Left hindlimb (tissue), 1 donor: ENCODE results near the gene BPIFB3.
"Not testable (repeated sequence)": the region's sequence is repeated elsewhere in the genome, so short reads cannot be mapped to it uniquely, and the experiment has no call there.

Source experiments
- DNase-seq: peaks from one replicate; pipeline ENCODE4 v3.0.0-alpha.2; 2018

BPIFB3 gene

DNA sequence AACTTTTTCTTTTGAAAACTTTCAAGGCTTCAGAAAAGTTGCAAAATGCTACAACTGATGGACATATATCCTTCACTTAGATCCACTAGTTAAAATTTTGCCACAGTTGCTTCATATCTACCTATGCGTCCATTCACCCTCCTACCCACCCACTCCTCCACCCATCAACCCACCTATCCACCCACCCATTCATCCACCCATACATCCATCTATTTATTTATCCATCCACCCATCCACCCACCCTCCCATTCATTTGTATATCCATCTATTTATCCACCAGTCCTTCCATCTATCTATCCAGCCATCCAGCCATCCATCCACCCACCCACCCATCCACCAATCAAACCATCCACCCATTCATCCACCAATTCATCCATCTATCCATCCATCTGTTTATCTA lies 39.4 kb downstream of the BPIFB3 start:
- no peak for DNase-seq

DNA sequence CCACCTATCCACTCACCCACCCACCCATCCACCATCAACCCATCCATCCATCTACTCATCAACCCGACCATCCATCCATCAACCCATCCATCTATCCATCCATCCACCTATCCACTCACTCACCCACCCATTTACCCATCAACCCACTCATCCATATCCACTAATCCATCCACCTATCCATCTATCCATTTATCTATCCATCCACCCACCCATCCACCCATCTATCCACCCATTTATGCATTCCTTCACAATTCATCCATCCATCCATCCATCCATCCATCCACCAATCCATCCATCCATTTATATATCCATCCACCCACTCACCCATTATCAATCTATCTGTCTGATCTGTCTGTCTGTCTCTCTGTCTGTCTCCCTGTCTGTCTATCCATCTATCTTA lies 39.9 kb downstream of the BPIFB3 start:
- DNase-seq, result no peak

DNA sequence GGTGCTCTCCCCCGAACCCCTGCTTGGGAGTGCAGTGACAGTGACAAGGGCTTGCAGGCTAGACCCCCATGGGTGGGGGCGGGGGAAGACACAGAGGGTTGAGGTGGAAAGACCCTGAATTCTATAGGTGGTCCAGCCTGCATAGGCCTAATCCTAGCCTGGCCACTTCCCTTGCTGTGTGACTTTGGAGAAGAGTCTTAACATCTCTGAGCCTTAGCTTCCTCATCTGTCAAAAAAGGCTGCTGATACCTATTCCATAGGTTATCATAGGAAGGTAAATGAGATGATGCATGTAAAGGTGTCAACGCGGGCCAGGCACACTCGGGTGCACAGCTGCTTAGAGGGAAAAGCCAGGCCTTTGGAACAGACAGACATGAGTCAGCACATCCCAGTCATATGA lies 41.5 kb downstream of the BPIFB3 start:
- DNase-seq, result no peak

DNA sequence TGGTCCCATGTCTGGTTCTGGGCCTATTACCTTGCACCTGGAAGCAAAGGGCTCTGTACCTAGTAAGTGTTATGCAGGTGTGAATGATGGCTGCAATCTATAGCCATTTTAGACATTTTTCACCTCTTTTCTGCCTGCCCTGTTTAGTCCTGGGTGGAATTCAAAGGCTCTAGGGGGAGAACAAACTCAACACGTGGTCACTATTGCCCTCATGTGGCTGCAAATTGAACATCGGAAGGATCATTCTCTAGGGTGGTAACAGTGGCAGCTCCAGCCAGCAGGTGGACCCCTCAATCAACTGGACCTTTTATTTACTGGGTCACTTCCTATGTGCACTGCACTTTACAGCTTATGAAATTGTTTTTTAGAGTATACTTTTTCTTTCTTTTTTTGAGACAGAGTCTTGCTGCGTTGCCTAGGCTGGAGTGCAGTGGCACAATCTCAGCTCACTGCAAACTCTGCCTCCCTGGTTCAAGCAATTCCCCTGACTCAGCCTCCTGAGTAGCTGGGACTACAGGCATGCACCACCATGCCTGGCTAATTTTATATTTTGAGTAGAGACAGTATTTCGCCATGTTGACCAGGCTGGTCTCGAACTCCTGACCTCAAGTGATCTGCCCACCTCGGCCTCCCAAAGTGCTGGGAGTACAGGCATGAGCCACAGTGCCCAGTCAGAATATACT lies 42.3 kb downstream of the BPIFB3 start:
- DNase-seq, result peak; percentile 50

DNA sequence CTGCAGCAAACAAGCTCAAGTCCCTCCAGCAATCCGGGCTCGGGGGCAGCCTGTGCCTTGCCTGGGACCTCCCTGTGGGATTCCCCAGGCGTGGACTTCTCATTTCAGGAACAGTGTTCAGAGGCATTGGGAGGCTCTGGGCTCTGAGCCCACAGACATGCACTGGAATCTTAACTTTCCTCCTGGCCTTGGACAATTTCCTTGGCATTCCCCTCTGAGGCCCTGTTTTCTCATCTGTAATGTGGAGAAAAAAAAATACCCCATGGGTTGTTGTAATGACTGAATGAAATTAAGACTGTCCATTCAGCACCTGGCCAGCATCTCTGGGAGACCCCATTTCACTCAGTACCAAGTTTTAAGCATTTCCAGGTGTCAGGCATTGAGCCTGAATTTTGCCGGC lies 43.3 kb downstream of the BPIFB3 start:
- DNase-seq, result peak; percentile 53

DNA sequence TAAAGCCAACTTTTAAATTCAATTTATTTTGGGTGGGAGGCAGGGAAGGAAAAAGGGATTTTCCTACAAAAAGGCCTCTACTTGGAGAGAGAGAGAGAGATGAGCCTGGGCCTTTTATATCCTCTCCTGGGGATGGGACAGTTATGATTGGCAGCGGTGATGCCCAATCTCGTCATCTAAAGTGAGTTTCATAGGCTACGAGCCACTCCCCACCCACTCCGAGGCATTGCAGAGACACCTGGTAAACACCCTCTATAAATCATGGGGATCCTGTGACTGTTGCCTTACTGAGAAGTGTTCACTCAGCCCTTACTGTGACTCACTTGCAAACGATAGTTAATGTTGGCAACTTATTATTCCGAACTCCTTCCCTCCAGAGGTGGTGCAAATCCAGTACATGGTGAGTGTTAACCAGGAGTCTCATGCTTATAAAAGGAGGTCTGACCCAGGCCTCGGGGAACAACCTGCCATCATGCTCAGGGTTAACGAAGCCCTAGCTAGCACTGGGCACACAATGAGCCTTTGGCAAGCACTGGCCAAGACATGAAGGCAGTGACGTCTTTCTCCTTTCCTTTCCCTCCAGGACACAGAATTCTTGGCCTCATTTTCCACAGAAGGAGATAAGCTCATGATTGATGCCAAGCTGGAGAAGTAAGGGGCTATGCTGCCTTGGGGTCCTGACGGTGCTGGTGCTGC lies 46.3 kb downstream of the BPIFB3 start:
- DNase-seq, result no peak

DNA sequence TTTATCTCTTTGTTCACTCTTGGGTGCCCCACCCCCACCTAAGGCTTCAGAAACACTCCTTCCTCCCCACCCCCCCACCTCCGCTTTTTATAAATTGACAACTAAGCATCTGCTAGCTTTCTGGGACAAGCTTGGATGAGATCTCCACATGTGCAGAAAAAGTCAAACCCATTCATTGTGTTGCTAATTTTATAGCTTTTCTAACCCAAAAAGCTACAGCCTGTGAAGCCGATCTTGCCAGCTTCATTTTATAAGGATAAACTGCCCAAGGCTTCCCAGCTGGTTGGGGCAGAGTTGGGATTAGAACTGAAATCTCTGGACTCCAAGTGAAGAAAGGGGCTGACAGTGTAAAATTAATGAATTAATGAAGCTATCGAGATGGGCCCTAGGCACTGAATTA lies 49.9 kb downstream of the BPIFB3 start:
- DNase-seq, result no peak

DNA sequence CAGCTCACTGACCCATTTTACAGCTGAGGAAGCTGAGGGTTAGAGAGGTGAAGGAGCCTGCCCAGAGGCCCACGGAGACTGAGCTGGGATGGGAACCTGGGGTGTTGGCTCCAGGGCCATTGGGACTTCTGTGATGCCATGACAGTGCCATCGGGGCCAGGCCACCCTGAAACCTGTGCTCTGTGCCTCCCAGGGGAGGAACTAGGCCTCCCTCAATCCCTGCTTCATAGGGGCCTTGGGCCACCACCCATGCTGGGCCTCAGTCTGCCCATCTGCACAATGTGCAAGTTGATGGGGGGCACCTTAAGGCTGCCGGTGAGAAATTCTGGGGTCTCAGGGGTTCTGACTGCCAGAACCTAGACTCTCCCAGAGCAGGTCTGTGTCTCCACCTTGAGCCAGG lies 50.6 kb downstream of the BPIFB3 start:
- no peak for DNase-seq

DNA sequence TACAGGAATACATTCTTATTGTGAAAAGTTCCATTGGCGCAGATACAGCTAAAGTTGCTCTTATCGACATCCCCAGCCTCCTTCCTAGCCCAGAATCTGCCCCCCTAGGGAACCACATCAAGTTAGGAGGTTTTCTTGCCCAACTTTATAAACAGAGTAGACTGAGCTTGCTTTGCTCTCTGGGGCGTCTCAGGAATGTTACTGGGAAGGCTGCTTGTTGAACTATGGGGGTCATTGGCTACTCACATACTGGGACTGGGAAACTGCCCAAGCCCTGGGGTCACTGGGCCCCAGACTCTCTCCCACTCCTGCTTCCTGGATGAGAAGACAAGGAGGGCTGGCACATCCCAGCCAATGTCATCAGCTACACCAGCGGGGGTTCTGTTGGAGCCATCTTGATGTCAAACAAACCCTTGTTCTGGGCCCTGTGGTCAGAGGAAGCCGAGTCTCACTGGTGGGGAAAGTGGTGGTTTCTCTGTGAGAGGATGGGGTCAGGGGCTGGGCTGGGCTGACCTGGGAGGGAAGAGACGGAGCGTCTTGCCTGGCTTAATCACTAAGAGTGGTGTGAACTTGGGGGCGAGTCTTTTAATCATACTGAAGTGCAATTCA lies 51.7 kb downstream of the BPIFB3 start:
- DNase-seq, result no peak

DNA sequence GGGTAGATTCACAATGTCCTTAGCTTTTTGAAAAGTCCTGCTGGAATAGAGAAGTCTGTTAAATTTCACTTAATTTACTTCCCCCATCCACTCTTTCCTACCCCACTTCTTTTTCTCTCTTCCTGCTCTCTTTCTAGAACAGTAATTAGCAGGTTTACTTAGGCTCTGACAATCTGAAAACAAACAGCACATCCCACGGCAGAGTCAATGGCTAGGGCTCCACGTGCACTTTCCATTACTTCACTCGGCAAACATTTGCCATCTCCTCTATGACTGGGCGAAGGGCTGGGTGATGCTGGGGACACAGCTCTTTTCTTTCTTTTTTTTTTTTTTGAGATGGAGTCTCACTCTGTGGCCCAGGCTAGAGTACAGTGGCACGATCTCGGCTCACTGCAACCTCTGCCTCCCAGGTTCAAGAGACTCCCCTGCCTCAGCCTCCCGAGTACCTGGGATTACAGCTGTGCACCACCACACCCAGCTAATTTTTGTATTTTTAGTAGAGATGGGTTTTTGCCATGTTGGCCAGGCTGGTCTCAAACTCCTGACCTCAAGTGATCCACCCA lies 52.4 kb downstream of the BPIFB3 start:
- DNase-seq, result not testable (repeated sequence)

DNA sequence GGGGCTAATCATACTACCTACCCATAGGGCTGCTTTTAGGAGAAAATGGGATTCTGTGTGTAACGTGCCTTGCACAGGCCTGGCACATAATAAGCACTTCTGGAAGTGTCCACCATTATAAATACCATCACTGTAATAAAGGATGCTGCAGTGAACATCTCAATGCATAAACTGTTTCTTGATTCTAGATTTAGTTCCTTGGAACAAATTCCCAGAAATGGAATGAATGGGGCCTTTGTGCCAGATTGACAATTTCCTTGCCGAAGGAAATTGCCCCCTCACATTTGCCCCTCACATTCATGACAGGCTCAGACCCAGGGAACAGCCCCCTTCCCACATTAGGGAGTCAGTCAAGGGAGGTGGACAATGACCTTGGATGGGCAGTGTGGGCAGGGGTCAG lies 55.0 kb downstream of the BPIFB3 start:
- DNase-seq, result no peak

DNA sequence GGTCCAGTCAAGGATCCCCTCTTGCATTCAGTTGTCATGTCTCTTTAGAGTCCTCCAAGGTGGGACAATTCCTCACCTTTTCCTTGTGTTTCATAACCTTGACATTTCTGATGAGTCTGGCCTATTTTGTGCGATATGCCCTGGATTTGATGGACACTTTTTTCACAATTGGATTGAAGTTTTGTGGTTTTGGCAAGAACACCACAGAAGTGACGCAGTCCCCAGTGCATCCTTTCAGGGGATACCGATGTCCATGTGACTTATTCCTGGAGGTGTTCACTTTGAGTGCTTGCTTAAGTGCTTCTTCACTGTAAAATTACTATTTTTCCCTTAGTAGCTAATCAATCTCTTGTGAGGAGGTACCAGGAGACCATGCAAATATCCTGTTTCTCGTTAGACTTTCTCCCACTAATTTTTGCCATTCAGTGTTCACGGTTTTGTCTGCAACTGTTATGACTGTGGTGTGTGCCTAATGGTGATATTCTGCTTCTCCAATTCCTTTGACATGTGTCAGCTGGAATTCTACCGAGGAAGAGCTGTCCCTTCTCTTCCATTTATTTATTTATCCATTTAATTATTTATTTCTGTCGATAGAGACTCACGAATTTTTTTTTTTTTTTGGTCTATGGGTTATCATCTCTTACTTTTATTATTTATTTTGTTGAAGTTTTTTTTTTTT lies 56.6 kb downstream of the BPIFB3 start:
- no peak for DNase-seq

DNA sequence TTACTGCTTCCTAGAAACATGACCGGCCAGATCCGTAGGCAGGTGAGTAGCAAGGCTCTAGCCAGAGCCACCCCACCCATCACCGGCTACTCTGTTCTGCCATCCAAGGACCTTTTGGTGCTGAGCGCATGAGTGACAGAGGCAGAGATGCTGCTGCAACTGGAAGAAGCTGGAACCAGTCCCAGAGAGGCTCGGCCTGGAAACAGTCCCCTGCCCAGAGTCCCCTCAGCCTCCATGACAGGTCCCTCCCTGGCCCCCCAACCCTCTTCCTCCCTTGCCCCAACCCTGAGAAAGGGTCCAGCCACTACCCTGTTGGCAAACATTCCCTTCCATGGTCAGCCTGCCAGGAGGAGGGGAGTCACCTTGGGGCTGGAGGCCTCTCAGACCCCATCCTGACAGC lies 57.6 kb downstream of the BPIFB3 start:
- DNase-seq, result no peak

DNA sequence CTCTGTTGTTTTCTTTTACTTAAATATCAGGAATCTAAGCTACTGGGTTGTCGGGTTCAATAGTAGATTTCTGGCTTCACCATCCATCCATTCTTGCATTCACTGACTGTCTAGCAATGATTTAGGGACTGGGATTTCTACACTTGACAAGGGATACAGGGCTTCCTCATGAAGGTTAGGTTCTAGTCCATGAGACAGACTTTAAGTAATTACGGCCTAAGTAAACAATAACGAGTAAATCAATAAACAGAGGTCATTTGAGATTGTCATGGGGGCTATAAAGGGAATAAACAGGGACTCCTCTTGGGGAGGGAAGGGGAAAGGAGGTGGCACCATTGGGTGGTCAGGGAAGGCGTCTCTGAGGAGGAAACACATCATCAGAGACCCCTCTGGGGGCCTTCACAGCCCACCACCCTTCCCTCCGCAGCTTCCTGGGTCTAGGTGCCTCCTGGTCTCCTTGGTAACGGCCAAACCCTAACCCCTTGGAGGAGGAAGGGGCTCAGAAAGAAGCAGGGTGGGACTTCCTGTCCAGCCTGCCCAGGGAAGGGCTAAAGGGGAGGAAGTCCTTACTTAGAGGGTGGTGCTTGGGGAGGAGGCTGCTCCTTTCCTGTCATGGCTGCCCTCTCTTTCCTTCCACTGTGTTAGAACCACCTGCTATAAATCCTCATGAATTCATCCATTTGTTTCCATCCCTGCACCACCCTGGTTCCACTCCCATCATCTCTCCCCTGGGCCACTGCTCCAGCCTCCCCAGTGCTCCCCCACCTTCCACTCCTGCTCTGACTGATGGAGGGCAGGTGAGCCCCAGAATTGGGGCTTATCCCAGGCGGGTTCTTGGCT lies 59.1 kb downstream of the BPIFB3 start:
- DNase-seq, result no peak

DNA sequence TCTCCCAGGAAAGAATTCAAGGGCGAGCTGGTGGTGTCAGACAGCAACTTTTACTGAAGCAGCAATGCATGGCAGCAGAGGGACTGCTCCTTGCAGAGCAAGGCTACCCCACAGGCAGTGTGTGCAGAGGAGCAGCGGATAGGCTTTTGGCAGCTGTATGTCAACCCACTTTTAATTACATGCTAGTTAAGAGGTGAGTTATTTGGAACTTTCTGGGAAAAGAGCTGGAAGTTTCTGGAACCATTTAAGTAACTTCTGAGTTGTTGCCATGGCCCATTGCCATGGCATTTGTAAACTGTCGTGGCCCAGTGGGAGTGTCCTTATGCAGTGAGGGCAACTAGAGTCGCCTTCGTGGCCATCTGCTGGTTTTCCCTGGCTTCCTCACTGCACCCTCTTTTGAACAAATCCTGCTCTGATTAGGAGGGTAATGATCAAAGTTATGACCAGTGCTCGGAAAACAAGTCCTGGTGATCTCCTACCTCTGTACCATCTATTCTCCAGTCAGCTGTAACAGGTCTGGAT lies 59.7 kb downstream of the BPIFB3 start:
- no peak for DNase-seq

DNA sequence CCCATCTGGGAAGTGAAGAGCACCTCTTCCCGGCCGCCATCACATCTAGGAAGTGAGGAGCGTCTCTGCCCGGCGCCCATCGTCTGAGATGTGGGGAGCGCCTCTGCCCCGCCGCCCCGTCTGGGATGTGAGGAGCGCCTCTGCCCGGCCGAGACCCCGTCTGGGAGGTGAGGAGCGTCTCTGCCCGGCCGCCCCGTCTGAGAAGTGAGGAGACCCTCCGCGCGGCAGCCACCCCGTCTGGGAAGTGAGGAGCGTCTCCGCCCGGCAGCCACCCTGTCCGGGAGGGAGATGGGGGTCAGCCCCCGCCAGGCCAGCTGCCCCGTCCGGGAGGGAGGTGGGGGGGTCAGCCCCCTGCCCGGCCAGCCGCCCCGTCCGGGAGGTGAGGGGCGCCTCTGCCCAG lies 61.8 kb downstream of the BPIFB3 start:
- not testable (repeated sequence) for DNase-seq

DNA sequence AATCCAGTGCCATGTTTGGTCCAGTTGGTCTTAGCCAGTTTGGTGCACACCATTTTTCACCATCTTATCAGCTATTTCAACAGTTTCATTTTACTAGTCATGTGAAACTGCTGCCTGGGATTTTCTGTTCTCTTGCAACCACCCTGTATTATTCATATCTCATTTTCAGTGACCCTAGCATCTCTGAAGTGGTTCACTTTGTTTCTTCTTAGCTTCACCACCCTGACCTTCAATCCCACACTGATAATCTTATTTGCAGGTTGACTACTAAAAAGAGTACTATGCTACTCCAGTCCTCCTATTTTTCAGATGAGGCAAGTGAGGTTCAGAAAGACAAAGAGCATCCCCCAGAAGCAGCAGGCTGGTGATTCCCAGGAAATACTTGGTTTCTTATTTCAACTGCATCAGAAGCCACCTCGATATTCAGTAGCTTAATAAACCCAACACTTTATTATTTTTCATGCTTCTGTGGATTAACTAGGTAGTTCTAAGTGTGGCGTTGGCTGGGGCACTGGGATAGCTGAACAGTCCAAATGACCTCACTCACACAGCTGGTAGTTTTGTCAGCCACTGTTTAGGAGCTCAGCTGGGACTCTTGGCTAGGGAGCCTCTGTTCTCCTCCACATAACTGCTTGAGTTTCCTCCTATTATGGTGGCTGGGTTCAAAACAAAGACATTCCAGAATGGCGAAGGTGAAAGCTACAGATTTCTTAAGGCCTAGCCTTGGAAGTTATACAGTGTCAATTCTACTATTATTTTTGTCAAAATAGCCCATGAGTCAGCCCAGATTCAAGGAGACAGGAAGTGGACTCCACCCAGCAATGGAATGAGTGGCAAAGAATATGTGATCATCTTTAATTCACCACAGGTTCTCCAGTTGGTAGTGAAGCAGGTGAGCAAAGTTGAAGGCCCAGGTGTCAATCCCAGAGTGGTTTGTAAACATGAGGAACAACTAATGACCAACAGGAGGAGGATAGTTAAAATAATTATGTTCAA lies 66.3 kb downstream of the BPIFB3 start:
- DNase-seq, result no peak

DNA sequence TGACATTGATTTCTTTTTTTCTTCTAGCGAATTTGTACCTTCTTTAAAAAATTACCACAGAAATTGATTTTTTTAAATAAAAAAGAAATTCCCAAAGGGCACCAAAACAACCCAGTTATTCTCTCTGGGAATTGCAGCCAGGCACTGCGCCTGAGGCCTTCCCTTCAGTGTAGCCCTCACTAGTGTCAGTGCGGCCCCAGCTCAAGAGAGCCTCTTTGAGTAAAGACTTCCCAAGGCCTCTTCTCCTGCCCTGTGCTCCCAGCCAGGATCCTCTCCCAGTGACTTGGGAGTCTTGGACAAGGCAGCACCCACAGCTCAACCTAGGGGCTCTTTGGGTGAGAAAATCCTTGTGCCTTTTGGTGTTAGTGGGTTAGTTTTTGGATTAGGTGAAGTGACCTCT lies 67.2 kb downstream of the BPIFB3 start:
- DNase-seq, result no peak

DNA sequence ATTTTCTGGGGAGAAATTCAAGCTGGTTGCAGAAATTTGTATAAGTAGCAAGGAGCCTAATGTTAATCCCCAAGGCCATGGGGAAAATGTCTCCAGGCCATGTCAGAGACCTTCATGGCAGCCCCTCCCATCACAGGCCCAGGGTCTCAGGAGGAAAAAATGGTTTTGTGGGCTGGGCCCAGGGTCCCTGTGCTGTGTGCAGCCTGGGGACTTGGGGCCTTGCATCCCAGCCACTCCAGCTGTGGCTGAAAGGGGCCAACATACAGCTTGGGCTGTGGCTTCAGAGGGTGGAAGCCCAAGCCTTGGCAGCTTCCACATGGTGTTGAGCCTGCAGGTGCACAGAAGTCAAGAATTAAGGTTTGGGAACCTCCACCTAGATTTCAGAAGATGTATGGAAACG lies 68.6 kb downstream of the BPIFB3 start:
- not testable (repeated sequence) for DNase-seq
